ENCODE results near the gene NKPD1. TPM values are rescaled to one million over a fixed set of nuclear protein-coding genes. Genes with fewer than 3 reads are reported as not detected.

Gene NKPD1
- polyA plus RNA-seq, 2 of the 4 experiments (the other 2 are of a cell fraction) = 0.12 to 0.15 TPM

Other genes with a start within 250 kb of the NKPD1 start
- gene APOC1, start 246.4 kb downstream of the NKPD1 start, polyA plus RNA-seq (2011; rRNA removed) = 82.1 and 88.7 TPM in 2 replicates
- 172 to 198 TPM (median 196 TPM) in 3 replicates for gene APOC1, start 246.4 kb downstream of the NKPD1 start, polyA plus RNA-seq (2017; fragmentation: RNase III; extraction: RNeasy Plus Mini Kit Qiagen cat#74134 plus additional on column Dnase treatment)
- gene APOC4, start 218.7 kb downstream of the NKPD1 start, polyA plus RNA-seq (2011; rRNA removed) = not detected in 2 replicates
- gene APOC4, start 218.7 kb downstream of the NKPD1 start, polyA plus RNA-seq (2017; fragmentation: RNase III; extraction: RNeasy Plus Mini Kit Qiagen cat#74134 plus additional on column Dnase treatment) = not detected in 3 replicates
- not detected in 2 replicates for gene APOC2, start 214.9 kb downstream of the NKPD1 start, polyA plus RNA-seq (2011; rRNA removed)
- 0.27 TPM in 1 of 3 replicates, not detected in the others for gene APOC2, start 214.9 kb downstream of the NKPD1 start, polyA plus RNA-seq (2017; fragmentation: RNase III; extraction: RNeasy Plus Mini Kit Qiagen cat#74134 plus additional on column Dnase treatment)
- gene CLPTM1, start 205.6 kb downstream of the NKPD1 start, polyA plus RNA-seq (2011; rRNA removed) = 96.5 and 99.3 TPM in 2 replicates
- gene CLPTM1, start 205.6 kb downstream of the NKPD1 start, polyA plus RNA-seq (2017; fragmentation: RNase III; extraction: RNeasy Plus Mini Kit Qiagen cat#74134 plus additional on column Dnase treatment) = 173 to 188 TPM (median 180 TPM) in 3 replicates
- 7.5 and 8.1 TPM in 2 replicates for gene RELB, start 159.5 kb downstream of the NKPD1 start, polyA plus RNA-seq (2011; rRNA removed)
- gene RELB, start 159.5 kb downstream of the NKPD1 start, polyA plus RNA-seq (2017; fragmentation: RNase III; extraction: RNeasy Plus Mini Kit Qiagen cat#74134 plus additional on column Dnase treatment) = 9.6 to 15.1 TPM (median 9.6 TPM) in 3 replicates
- gene CLASRP, start 121.9 kb downstream of the NKPD1 start, polyA plus RNA-seq (2011; rRNA removed) = 30.7 and 39.0 TPM in 2 replicates
- gene CLASRP, start 121.9 kb downstream of the NKPD1 start, polyA plus RNA-seq (2017; fragmentation: RNase III; extraction: RNeasy Plus Mini Kit Qiagen cat#74134 plus additional on column Dnase treatment) = 74.8 to 93.7 TPM (median 86.4 TPM) in 3 replicates
- gene ZNF296, start 84.5 kb downstream of the NKPD1 start, polyA plus RNA-seq (2011; rRNA removed) = 0.25 and 0.34 TPM in 2 replicates
- 2.7 to 3.6 TPM (median 3.4 TPM) in 3 replicates for gene ZNF296, start 84.5 kb downstream of the NKPD1 start, polyA plus RNA-seq (2017; fragmentation: RNase III; extraction: RNeasy Plus Mini Kit Qiagen cat#74134 plus additional on column Dnase treatment)
- 42.2 and 49.2 TPM in 2 replicates for gene GEMIN7, start 81.7 kb downstream of the NKPD1 start, polyA plus RNA-seq (2011; rRNA removed)
- gene GEMIN7, start 81.7 kb downstream of the NKPD1 start, polyA plus RNA-seq (2017; fragmentation: RNase III; extraction: RNeasy Plus Mini Kit Qiagen cat#74134 plus additional on column Dnase treatment) = 75.3 to 86.0 TPM (median 79.4 TPM) in 3 replicates
- gene PPP1R37, start 67.8 kb downstream of the NKPD1 start, polyA plus RNA-seq (2011; rRNA removed) = 7.6 and 9.1 TPM in 2 replicates
- 18.7 to 21.9 TPM (median 21.8 TPM) in 3 replicates for gene PPP1R37, start 67.8 kb downstream of the NKPD1 start, polyA plus RNA-seq (2017; fragmentation: RNase III; extraction: RNeasy Plus Mini Kit Qiagen cat#74134 plus additional on column Dnase treatment)
- 29.8 and 30.2 TPM in 2 replicates for gene TRAPPC6A, start 17.3 kb upstream of the NKPD1 start, polyA plus RNA-seq (2011; rRNA removed)
- gene TRAPPC6A, start 17.3 kb upstream of the NKPD1 start, polyA plus RNA-seq (2017; fragmentation: RNase III; extraction: RNeasy Plus Mini Kit Qiagen cat#74134 plus additional on column Dnase treatment) = 23.7 to 30.5 TPM (median 28.5 TPM) in 3 replicates
- gene BLOC1S3, start 17.8 kb upstream of the NKPD1 start, polyA plus RNA-seq (2011; rRNA removed) = 7.5 and 10.5 TPM in 2 replicates
- 8.2 to 12.2 TPM (median 10.6 TPM) in 3 replicates for gene BLOC1S3, start 17.8 kb upstream of the NKPD1 start, polyA plus RNA-seq (2017; fragmentation: RNase III; extraction: RNeasy Plus Mini Kit Qiagen cat#74134 plus additional on column Dnase treatment)
- gene EXOC3L2, start 84.4 kb upstream of the NKPD1 start, polyA plus RNA-seq (2011; rRNA removed) = 0.16 and 0.20 TPM in 2 replicates
- gene EXOC3L2, start 84.4 kb upstream of the NKPD1 start, polyA plus RNA-seq (2017; fragmentation: RNase III; extraction: RNeasy Plus Mini Kit Qiagen cat#74134 plus additional on column Dnase treatment) = 0.46 to 0.58 TPM (median 0.50 TPM) in 3 replicates
- gene MARK4, start 90.3 kb upstream of the NKPD1 start, polyA plus RNA-seq (2011; rRNA removed) = 6.3 and 6.9 TPM in 2 replicates
- 6.0 to 7.8 TPM (median 6.8 TPM) in 3 replicates for gene MARK4, start 90.3 kb upstream of the NKPD1 start, polyA plus RNA-seq (2017; fragmentation: RNase III; extraction: RNeasy Plus Mini Kit Qiagen cat#74134 plus additional on column Dnase treatment)
- gene CKM, start 161.9 kb upstream of the NKPD1 start, polyA plus RNA-seq (2011; rRNA removed) = not detected in 2 replicates
- gene CKM, start 161.9 kb upstream of the NKPD1 start, polyA plus RNA-seq (2017; fragmentation: RNase III; extraction: RNeasy Plus Mini Kit Qiagen cat#74134 plus additional on column Dnase treatment) = not detected in 3 replicates
- gene KLC3, start 179.8 kb upstream of the NKPD1 start, polyA plus RNA-seq (2011; rRNA removed) = 0.26 and 0.32 TPM in 2 replicates
- gene KLC3, start 179.8 kb upstream of the NKPD1 start, polyA plus RNA-seq (2017; fragmentation: RNase III; extraction: RNeasy Plus Mini Kit Qiagen cat#74134 plus additional on column Dnase treatment) = 0.49 to 0.55 TPM (median 0.52 TPM) in 3 replicates
- gene ERCC2, start 209.6 kb upstream of the NKPD1 start, polyA plus RNA-seq (2011; rRNA removed) = 12.9 and 15.0 TPM in 2 replicates
- 19.8 to 21.5 TPM (median 19.9 TPM) in 3 replicates for gene ERCC2, start 209.6 kb upstream of the NKPD1 start, polyA plus RNA-seq (2017; fragmentation: RNase III; extraction: RNeasy Plus Mini Kit Qiagen cat#74134 plus additional on column Dnase treatment)
- 3.2 and 5.7 TPM in 2 replicates for gene PPP1R13L, start 244.1 kb upstream of the NKPD1 start, polyA plus RNA-seq (2011; rRNA removed)
- gene PPP1R13L, start 244.1 kb upstream of the NKPD1 start, polyA plus RNA-seq (2017; fragmentation: RNase III; extraction: RNeasy Plus Mini Kit Qiagen cat#74134 plus additional on column Dnase treatment) = 18.9 to 23.2 TPM (median 20.9 TPM) in 3 replicates
- 11.7 and 15.1 TPM in 2 replicates for gene POLR1G, start 245.7 kb upstream of the NKPD1 start, polyA plus RNA-seq (2011; rRNA removed)
- 28.2 to 34.0 TPM (median 31.2 TPM) in 3 replicates for gene POLR1G, start 245.7 kb upstream of the NKPD1 start, polyA plus RNA-seq (2017; fragmentation: RNase III; extraction: RNeasy Plus Mini Kit Qiagen cat#74134 plus additional on column Dnase treatment)